A673 (cell line): ENCODE measurements around the gene ZNF540.
"Not testable (repeated sequence)": the region's sequence is repeated elsewhere in the genome, so short reads cannot be mapped to it uniquely, and the experiment has no call there.

Experiments
- EZH2 ChIP-seq: fragments of 200-600 bp; sonication (generic); IDR thresholded peaks from 2 replicates; pipeline ENCODE4 v1.6.1; 2017; ENCODE audit warnings: borderline replicate concordance, low read depth, mild to moderate bottlenecking, mixed read lengths, antibody characterized with exemption, low read length; ENCODE audit not compliant: poor library complexity, severe bottlenecking
- TF ChIP-seq, protein P1 (sequence below): fragments of 300-800, 200-600 bp; sonication (generic); conservative IDR thresholded peaks from 2 replicates; pipeline ENCODE4 v1.5.1; 2017; ENCODE audit warnings: low read depth, mild to moderate bottlenecking, antibody characterized with exemption, low read length, moderate library complexity, mixed read lengths

DNA sequence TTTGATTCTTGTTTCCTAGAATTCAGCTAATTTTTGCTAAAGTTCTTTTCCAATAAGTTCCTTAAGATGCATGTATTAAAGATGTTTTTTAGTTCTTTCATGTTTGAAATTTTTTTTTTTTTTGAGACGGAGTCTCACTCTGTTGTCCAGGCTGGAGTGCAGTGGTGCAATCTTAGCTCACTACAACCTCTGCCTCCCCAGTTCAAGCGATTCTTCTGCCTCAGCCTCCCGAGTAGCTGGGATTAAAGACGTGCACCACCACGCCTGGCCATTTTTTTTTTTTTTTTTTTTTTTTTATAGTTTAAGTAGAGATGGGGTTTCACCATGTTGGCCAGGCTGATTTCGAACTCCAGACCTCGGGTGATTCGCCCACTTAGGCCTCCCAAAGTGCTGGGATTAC is 62.5 kb downstream of the ZNF540 start:
- TF ChIP-seq, protein P1, sequence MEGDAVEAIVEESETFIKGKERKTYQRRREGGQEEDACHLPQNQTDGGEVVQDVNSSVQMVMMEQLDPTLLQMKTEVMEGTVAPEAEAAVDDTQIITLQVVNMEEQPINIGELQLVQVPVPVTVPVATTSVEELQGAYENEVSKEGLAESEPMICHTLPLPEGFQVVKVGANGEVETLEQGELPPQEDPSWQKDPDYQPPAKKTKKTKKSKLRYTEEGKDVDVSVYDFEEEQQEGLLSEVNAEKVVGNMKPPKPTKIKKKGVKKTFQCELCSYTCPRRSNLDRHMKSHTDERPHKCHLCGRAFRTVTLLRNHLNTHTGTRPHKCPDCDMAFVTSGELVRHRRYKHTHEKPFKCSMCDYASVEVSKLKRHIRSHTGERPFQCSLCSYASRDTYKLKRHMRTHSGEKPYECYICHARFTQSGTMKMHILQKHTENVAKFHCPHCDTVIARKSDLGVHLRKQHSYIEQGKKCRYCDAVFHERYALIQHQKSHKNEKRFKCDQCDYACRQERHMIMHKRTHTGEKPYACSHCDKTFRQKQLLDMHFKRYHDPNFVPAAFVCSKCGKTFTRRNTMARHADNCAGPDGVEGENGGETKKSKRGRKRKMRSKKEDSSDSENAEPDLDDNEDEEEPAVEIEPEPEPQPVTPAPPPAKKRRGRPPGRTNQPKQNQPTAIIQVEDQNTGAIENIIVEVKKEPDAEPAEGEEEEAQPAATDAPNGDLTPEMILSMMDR, result not testable (repeated sequence)
- TF ChIP-seq EZH2, result not testable (repeated sequence)
